Neural progenitor cell (in vitro differentiated cells): ENCODE data around the gene ZNF653.
"Not testable (repeated sequence)": the region's sequence is repeated elsewhere in the genome, so short reads cannot be mapped to it uniquely, and the experiment has no call there.

Source experiments
- CTCF ChIP-seq: fragments of 200-600 bp; sonication (generic); IDR thresholded peaks from 2 replicates; pipeline ENCODE4 v1.5.1; 2017; ENCODE audit warnings: antibody characterized with exemption, mild to moderate bottlenecking
- EZH2 ChIP-seq: fragments of 200-600 bp; sonication (generic); IDR thresholded peaks from 2 replicates; pipeline ENCODE4 v1.6.1; 2017; ENCODE audit warnings: antibody characterized with exemption, mild to moderate bottlenecking, moderate library complexity

GRCh38 chr19:11433526-11433925 lies 72.1 kb downstream of the ZNF653 start:
- not testable (repeated sequence) for TF ChIP-seq EZH2, CTCF
